SH-SY5Y (cell line): ENCODE data around the gene CD300C.

Source experiments
- GATA2 ChIP-seq: IDR thresholded peaks from 2 replicates; pipeline ENCODE4 v1.6.1; 2011; ENCODE audit warnings: mild to moderate bottlenecking, low read depth, low read length
- GATA3 ChIP-seq: IDR thresholded peaks from 2 replicates; pipeline ENCODE4 v1.6.1; 2011; ENCODE audit warnings: low read depth, mild to moderate bottlenecking, low read length, moderate library complexity

DNA sequence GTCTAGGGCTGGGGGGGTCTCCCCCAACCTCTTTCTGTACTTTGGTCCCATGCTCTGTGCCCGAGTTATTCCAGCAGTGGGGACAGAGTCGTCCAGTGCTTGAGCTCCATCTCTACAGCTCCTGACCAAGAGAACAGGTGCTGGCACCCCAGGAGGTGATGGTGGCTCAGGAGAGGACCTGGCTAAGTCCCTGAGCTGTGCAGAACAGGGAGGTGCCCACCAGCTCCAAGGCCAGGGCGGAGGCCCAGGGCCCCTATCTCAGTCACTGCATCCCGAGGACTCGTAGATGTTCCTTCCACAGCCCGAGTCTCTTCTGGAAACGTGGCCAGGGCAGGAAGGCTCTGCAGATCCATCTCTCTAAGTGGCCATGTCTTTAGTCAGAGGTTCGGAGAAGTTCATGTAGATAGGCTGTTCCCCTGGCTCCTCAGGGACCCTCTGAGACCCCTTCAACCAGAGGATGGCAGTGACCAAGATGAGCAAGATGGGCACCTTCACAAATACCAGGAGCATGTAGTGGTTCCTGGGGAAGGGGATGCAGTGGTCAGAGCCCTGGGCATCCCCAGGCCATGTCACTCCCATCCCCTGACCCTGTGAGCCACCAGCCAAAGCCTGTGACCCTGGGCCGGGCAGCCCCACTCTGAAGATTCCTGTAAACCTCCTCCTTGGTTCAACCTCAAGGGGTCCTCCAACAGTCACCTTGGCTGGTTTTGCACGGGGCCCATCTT, 23.4 kb downstream of the CD300C start:
- TF ChIP-seq GATA3: no peak
- no peak for TF ChIP-seq GATA2
